T-helper 1 cell treated with Interleukin-12 subunit alpha and Interleukin-12 subunit beta and Interleukin-4 antibody, amounts not matched to agents 30 ng/mL and 1 ng/mL, for 36 hours (primary cell): Measurements from ENCODE around the gene CREBRF. TPM values are rescaled to one million over a fixed set of nuclear protein-coding genes. Genes with fewer than 3 reads are reported as not detected.
"Not testable (repeated sequence)": the region's sequence is repeated elsewhere in the genome, so short reads cannot be mapped to it uniquely, and the experiment has no call there.

Experiments used
- intact Hi-C: fragments of 100-400 bp; cut with micrococcal nuclease; formaldehyde crosslinking; loops from one replicate; pipeline ENCODE4 v1.15.1; 2024
- total RNA-seq: library from RNA; stranded (reverse); gene quantifications from 2 replicates; pipeline ENCODE4 v1.2.3, GENCODE V29; 2022

The CREBRF gene
- total RNA-seq, 1 donor from 2014 or later = 19.3 TPM

DNA sequence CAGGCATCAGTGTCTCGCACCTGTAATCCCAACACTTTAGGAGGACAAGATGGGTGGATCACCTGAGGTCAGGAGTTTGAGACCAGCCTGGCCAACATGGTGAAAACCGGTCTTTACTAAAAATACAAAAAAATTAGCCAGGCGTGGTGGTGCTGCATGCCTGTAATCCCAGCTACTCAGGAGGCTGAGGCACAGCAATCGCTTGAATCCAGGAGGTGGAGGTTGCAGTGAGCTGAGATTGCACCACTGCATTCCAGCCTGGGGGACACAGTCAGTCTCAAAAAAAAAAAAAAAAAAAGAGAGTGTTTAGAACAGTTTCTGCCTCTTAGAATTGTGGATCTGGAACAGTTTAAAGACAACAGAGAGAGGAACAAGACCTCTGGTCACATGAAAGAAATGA is 20.3 kb downstream of the CREBRF start:
- intact Hi-C loops = not testable (repeated sequence)

DNA sequence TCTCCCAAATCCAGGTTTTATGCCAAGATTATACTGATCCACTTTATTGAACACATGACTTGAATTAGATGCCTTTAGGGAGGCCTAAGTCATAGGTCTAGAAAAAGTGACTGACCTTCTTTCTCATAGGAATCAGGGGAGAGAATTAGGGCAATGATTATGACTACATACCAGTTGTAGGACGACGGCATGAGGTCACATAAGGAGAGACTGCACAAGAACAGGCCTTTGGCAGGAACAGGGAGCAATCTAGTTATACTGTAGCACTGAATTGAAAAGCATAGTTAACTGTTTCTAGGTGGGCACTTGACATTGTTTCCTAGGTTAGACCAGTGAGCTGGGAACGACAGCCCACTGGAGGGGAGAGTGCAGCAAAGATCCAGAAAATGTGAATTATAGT is 22.7 kb downstream of the CREBRF start:
- intact Hi-C loops = no loop called here

DNA sequence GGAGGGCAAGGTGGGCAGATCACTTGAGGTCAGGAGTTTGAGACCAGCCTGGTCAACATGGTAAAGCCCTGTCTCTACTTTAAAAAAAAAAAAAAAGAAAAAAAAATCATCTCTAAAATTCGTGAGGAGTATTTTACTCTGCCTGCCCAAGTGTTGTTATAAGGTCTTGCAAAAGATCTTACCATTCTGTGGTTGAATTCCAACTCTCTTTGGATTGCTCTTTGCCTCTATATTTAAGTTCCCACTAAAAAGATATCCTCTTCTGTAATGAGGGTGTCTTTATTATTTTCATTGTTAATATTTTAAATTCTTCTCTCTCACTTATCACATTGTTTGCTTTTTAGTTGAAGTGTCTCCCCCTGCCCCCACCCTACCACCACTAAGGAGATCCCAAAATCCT is 33.4 kb downstream of the CREBRF start:
- intact Hi-C loops = no loop called here

DNA sequence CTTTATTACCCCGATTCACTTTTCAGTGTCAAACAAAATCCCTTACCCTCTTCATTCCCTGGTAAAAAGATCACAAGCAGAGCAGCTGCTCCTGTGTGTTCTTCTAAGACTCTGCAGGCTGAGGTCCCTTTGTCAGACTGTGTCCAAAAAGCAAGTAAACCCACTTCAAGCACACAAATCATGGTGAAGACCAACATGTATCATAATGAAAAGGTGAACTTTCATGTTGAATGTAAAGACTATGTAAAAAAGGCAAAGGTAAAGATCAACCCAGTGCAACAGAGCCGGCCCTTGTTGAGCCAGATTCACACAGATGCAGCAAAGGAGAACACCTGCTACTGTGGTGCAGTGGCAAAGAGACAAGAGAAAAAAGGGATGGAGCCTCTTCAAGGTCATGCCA is 34.5 kb downstream of the CREBRF start:
- intact Hi-C loops = no loop called here

DNA sequence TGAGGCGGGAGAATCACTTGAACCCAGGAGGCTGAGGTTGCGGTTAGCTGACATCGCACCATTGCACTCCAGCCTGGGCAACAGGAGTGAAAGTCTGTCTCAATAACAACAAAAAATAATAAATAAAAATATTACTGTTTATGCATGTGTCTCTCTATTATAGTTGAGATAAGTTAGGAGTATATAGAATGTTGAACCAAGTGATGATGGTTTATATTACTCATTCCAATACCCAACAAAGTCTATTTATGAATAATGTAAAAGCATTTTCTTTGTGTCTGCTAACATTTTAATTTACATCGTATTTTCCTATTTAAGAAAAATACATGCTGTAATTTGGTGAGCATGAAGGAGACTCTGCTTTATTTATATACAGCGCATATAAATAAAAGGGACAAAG is 35.8 kb downstream of the CREBRF start:
- intact Hi-C loops = no loop called here

DNA sequence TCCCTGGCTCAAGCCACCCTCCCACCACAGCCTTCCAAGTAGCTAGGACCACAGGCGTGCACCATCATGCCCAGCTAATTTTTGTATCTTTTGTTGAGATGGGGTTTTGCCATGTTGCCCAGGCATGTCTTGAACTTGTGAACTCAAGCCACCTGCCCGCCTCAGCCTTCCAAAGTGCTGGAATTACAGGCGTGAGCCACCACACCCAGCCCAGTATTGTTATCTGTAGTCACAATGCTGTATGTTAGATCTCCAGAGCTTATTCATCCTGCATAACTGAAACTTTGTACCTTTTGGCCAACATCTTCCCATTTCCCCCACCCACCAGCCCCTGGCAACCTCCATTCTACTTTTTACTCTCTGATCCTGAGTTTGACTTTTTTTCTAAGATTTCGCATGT is 37.5 kb downstream of the CREBRF start:
- intact Hi-C loops = no loop called here

DNA sequence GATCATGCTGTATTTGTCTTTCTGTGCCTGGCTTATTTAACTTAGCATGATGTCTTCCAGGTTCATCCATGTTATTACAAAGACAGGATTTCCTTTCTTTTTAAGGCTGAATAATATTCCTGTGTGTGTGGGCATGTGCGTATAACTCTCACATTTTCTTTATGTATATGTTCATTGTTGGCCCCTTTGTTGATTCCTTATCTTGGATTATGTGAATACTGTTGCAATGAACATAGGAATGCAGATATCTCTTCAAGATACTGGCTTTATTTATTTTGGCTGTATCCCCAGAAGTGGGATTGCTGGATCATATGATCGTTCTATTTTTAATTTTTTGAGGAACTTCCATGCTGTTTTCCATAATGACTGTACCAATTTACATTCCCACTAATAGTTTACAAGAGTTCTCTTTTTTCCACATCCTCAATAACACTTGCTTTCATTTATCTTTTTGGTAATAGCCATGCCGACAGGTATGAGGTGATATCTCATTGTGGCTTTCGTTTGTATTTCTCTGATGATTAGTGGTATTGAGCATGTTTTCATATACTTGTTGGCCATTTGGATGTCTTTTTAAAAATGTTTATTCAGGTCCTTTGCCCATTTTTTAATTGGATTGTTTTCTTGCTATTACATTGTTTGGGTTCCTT is 38.0 kb downstream of the CREBRF start:
- intact Hi-C loops = no loop called here

DNA sequence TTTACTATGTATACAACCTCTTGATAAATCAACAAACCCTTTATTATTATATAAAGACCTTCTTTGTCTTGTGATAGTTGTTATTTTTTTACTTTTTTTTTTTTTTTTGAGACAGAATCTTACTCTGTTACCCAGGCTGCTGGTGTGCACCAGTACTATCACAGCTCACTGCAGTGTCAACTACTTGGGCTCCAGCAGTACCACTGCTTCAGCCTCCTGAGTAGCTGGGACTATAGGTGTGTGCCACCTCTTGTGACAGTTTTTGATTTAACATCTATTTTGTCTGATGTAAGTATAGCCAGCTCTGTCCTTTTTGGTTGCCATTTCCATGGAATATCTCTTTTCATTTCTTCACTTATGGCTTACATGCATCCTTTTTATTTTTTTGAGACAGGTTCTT is 42.6 kb downstream of the CREBRF start:
- intact Hi-C loops = no loop called here

DNA sequence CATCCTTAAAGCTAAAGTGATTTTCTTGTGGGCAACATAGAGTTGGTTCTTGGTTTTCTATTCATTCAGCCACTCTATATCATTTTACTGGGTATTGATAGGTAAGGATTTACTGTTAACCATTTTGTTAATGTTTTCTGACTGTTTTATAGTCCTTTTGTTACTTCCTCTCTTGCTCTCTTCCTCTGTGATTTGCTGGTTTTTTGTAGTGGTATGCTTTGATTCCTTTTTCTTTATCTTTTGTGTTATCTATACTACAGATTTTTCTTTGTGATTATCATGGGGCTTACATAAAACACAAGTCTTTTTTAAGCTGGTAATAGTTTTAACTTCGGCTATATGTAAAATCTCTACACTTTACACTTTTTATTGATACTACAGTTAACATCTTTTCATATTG is 43.3 kb downstream of the CREBRF start:
- intact Hi-C loops = no loop called here

DNA sequence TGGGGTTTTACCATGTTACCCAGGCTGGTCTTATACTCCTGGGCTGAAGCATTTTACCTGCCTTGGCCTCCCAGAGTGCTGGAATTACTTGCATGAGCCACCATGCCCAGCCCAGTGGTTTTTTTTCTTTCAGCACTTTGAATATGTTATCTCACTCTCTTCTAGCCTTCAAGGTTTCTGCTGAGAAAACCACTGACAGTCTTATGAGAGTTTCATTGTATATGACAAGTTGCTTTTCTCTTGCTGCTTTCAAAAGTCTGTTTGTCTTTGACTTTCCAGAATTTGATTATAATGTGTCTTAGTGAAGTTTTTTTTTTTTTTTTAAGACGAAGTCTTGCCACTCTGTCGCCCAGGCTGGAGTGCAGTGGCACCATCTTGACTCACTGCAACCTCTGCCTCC is 45.1 kb downstream of the CREBRF start:
- intact Hi-C loops = no loop called here

DNA sequence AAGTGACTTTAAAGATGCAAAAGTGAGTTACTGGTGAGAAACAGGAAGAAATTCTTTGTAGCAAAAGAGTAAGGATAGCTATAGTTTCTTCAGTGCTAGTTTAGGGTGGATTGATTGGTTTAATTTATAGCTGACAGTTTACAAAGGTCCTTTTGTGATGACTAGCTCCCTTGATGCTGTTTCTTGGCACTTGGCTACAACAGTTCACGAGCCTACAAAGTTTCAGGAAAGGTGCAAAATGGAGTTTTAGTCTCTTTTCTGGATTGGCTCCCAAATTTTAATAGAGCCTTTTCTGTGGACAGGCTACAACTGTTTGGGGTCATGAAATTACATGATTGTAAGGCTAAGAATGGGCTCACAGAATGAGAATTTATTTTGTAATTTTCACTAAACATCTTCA is 47.3 kb downstream of the CREBRF start:
- intact Hi-C loops = no loop called here

DNA sequence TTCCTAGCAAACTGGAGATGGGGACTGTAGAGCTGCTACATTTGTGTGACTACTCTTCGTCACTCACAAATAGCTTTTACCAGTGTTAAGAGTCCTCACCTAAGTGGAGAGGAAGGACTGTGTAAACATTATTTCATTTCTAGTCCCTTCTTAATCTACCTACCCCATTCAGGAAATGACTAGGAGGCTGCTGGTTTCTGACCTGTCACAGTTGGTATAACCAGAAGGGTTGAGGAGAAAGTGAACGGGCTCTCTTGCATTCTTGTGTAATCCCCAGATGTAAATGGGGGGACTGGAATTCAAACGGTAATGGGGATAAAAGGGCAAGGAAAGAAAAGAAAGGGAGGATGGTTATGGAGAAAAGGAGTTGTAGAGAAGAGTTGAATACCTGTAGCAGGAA is 52.8 kb downstream of the CREBRF start:
- intact Hi-C loops = no loop called here

DNA sequence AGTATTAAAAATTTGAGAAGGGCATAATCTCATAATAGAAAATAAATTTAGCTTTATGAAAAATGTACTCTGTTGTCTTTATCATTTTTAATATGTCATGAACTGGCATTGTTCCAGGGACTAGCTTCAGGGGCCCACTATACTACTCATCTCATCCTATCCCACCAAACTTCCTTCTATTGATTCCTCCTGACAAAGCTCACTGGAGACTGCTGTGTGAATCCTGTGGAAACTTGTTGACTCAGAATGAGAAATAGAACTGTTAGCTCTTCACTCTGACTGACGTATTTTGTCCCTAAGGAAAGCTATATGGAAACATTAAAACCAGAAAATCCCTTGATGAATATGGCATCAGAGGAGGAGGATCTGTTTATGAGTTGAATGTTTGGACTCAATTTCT is 58.4 kb downstream of the CREBRF start:
- intact Hi-C loops = no loop called here

DNA sequence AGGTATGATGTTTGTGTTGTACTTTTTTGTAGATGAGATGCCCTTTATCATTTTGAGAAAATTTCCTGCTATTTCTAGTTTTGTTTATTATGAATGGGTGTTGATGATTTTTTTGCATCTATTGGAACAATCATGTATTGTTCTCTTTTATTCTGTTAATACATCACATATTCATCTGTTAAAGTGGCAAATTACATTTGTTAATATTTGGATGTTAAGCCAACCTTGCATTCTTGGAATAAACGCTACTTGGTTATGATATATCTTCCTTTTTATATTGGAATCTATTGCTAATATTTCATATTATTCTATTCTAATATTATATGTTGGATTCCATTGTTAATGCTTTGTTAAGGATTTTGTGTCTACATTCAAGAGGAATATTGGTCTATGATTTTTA is 63.6 kb downstream of the CREBRF start:
- intact Hi-C loops = no loop called here

DNA sequence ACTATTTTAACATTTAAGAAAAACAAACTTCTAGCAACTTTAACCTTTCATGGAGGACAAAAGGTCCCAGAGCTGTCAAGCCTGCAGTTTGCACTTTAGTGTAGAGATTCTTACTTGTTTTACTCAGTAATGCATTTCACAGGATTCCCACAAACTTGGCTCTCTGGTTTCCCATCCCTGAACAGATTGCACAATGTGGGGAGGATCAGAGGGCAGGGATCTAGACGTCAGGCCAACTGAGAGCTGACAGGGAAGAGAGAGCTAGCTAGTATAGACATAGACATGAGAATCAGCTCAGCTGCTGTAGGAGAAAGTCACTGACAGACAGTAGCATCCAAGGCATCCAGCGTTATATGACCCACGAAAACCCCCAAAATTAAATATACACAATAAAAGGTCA is 67.3 kb downstream of the CREBRF start:
- intact Hi-C loops = no loop called here

DNA sequence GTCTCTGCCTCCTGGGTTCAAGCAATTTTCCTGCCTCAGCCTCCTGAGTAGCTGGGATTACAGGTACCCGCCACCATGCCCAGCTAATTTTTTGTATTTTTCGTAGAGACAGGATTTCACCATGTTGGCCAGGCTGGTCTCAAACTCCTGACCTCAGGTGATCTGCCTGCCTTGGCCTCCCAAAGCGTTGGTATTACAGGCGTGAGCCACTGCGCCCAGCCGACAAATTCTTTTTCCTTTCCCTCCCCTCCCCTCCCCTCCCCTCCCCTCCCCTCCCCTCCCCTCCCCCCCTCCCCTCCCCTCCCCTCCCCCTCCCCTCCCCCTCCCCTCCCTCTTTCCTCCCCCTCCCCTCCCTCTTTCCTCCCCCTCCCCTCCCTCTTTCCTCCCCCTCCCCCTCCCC is 76.0 kb downstream of the CREBRF start:
- intact Hi-C loops = not testable (repeated sequence)

DNA sequence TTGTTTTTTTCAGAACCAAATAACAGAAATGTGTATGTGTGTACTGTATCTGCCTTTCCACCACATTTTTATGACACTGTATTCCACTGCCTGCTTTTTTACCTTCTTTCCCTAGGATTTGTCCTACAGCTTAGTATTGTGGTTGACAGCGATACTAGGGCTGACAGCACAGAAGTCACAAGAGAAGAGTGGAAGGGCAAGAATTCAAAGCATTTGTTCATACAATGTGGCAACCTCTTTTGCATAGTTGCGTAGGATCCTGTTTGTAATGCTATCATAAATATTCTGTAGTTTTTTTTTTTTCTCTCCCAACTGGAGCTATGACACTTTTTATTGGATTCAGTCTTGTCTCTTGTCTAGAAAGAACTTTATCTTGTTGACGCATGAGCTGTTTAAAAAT is 82.6 kb downstream of the CREBRF start:
- intact Hi-C loops = no loop called here

DNA sequence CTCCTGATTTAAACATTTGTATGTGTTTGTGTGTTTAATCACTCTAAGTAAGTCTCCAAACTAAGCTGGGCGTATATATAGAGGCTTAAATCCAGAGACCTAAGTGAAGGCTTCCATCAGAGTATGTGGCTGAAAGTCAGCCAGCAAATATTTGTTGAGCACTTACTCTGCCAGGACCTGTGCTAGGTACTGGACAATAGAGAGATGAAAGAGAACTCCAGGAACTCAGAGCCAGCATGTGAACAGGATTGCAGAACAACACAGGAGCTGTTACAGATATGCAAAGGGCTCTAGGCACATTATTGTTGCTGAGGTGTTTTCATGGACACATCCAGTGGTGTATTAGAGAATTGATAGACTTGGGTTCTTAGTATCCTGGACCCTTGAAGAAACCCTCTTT is 83.5 kb downstream of the CREBRF start:
- intact Hi-C loops = loop anchor here (5.0 to 10.0 kb wide), 4 partner anchors 305 to 962 kb away; partner anchors contain the start of genes ERGIC1 and UBTD2

DNA sequence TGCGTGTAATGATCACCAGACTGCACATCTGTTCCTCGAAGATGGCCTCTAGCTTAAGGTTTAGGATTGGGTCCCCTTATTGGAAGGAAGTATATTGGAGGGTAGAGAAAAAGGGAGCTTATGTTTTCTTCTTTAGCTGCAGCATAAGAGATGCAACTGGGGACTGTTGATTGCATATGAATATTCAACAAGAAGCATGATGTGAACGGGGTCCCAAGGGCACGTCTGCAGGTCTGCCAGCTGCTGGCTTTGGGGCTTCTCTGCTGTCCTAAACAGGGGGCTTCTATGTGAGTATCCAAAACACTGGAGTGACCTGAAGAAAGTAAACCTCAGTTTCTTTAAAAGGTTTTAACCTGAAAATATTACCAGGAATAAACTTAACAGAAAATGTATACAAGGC is 84.6 kb downstream of the CREBRF start:
- intact Hi-C loops = loop anchor here (5.0 to 10.0 kb wide), 4 partner anchors 306 to 963 kb away; partner anchors contain the start of genes ERGIC1 and UBTD2

DNA sequence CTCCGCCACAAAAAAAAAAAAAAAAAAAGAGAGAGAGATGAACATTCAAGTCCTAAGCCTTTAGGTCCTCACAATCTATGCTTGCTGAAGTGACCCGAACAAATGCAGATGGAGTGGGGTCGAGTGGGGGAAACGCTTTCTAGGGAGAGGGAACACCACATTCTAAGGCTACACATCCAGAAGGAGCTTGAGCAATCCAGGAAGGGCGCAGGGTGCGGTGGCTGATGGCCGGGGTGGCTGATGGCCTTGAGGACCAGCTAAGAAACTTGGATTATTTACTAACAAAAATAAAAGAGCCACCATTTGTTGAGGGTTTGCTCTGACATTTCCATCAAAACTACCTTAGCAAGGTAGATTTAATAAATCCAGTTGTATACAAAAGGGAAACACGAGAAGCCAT is 87.4 kb downstream of the CREBRF start:
- intact Hi-C loops = loop anchor here (5.0 to 10.0 kb wide), 4 partner anchors 309 to 966 kb away; partner anchors contain the start of genes ERGIC1 and UBTD2

DNA sequence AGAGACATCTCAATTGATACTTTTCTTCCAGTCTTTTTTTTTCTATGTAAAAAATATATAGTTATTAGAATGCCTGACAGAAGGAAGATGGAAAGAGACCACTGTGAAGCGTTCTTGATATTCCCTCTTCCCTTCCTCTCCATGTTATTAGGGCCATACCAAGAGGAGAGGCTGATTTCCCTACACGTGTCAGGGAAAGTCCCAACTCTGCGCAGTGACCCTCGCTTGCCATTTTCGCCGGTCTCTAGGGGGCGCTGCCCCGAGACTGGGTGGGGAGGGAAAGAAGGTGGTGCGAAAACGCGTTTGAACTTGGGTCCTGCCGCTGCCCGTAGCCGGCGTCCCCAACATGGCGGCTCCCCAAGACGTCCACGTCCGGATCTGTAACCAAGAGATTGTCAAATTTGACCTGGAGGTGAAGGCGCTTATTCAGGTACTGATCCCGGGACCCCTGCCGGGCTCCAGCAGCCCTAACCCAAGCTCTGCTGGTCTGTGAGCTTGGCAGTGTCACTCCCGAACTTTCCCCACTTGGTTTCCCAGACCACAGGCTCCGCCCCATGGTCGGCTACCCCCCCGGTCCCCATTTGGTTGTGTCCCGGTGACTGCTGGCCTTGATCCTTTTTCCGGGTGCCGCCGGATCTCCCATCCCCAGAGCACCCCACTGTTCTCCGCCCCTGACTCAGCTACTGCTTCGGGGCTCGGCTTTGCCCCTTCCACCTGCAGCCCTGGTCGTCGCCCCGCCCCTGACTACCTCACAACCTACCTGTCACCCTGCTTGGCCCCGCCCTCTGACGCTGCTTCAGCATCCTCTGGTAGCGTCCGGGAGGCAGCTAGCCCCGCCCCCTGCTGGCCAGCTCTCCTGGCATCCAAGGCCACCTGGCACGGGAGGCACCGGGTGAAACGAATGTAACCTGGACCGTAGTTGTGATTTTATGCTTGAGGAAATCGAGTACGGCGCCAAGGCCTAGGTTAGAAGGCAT is 88.3 kb downstream of the CREBRF start, which contains the start of gene BNIP1:
Gene BNIP1, plus strand, starts transcription at position 332 of the 977 bp plus-strand sequence. Its CDS starts 15 bp downstream, at position 347.
- intact Hi-C loops = loop anchor here (1.0 to 10.0 kb wide), 18 partner anchors 87 to 1757 kb away; partner anchors contain the start of genes BOD1, CPEB4, ERGIC1 and FBXW11

DNA sequence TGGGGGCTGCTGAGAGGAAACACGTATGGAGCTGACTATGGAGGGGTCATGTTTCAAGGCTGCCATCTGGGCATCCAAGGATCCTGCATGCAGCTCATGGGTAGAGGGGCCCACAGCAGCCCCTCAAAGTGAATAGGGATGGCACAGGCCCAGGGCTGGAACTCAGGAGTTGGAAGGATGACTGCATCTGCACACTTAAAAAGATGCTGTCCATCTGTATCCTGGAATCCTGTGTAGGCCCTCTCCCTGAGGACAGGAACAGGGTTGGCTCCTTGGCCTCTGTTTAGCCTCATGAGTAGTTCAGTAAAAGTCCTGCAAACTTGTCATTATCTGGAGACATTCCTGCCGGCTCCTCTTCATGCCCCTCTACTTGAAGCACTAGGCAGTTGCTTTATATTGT is 92.2 kb downstream of the CREBRF start:
- intact Hi-C loops = loop anchor here (10.0 kb wide), 2 partner anchors 314 to 864 kb away; partner anchors contain the start of genes ERGIC1 and UBTD2
